ENCODE data around the gene A2M. TPM values are rescaled to one million over a fixed set of nuclear protein-coding genes. Genes with fewer than 3 reads are reported as not detected.
"Not testable (repeated sequence)": the region's sequence is repeated elsewhere in the genome, so short reads cannot be mapped to it uniquely, and the experiment has no call there.

A2M gene
- under 1 TPM in 1 of 2 experiments, not detected in 1; 0.16 TPM for total RNA-seq

DNA sequence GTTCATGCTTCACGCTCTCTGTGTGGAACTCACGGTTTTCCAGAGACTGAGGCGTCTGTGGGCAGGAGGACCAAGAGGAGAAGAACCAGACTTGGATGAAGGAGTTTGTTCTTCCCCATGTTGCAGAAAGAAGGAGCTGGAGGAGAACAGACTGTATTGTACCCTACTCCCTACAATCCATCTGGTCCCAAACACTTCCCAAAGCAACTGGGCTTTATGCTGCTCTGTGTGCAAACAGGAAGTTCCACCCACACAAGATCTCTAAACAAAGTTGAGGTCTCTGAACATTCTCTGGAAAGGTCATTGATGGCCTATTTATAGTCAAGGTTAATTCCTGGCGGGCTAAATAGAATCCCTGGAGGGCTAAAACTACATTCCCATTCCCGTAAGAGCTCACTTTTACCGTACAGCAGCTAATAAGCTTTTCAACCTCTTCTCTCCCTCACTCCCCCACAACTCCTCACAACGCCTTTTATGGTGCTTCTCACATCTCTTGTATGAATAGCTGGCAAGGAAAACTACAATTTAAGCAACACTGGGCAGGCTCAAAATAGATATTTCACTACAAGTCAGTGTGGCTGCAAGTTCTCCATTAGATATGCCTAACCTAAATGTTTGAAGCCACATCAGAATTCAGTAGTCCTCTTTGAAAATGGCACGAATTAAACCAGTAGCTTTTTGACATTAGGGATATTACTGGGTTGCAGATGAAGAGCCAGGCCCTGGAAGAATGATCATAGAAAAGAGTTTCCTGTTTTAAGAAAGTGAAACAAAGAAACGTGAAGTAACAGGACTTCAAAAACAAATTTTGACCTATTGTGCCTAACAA, at the start of gene A2M:
Gene A2M, minus strand, starts transcription at position 189 of the 829 bp plus-strand sequence. Its CDS starts 70 bp downstream, at position 119.
- Mint-ChIP-seq H3K9me3 (ENCODE audit: low read depth) (no peaks in the 10 kb centered on the region), H3K27ac (no peak within 1 kb of the TSS), H3K36me3 (ENCODE audit: low read depth) (no peaks in the 10 kb centered on the region), H3K4me3 (no peak within 1 kb of the TSS), H3K27me3 (no peaks in the 10 kb centered on the region), H3K4me1 (peaks cover 13% of the 10 kb centered on the region)
- ChIA-PET POLR2A (no interaction called here), CTCF (interaction anchor here (0.6 kb wide), 1 partner anchor 675 kb away, joined by 3 read pairs; no protein-coding TSS in a partner anchor)
- DNase-seq (no peak), ATAC-seq (no peak)
- intact Hi-C loops (cut with DNase I, micrococcal nuclease) = no loop called here

- H3K36me3 Mint-ChIP-seq (ENCODE audit: low read depth) = no peaks in the 10 kb centered on the region
- intact Hi-C loops (cut with DNase I, micrococcal nuclease) = no loop called here
- ChIA-PET POLR2A (no interaction called here), CTCF (interaction anchor here (0.7 kb wide), 1 partner anchor 9 kb away, joined by 4 read pairs; no protein-coding TSS in a partner anchor)
- no peak overlapping the region for H3K4me3 Mint-ChIP-seq
- no peak overlapping the region for H3K27ac Mint-ChIP-seq
- H3K27me3 Mint-ChIP-seq = no peaks in the 10 kb centered on the region
- no peaks in the 10 kb centered on the region for H3K4me1 Mint-ChIP-seq
- no peaks in the 10 kb centered on the region for H3K9me3 Mint-ChIP-seq (ENCODE audit: low read depth)
- DNase-seq (no peak), ATAC-seq (no peak)
These were observed 47.7 kb upstream of the A2M start for GRCh38 chr12:9163392-9163791.

- Mint-ChIP-seq H3K4me1 (no peaks in the 10 kb centered on the region), H3K9me3 (ENCODE audit: low read depth) (no peaks in the 10 kb centered on the region)
These were observed 40.4 kb upstream of the A2M start for GRCh38 chr12:9156119-9156518.

DNA sequence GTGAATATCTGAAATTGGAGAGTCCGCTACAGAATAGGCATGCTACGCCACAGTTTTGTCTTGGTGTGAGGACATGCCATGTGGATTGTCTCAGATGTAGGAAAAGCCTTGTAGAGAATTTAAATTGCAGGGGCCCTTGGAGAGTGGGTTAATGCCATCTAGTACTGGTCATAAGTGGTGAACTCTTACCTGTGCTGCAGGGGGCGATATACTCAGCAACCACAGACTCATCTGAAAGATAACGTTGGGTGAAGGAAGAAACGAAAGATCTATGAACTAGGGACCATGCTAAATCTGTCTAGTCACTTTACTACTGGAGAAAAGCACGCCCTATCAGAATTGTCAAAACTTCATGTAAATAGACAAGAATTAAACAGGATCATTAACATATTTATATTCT, 33.7 kb upstream of the A2M start:
- Mint-ChIP-seq H3K27ac (no peak overlapping the region), H3K36me3 (ENCODE audit: low read depth) (peaks cover 7% of the 10 kb centered on the region), H3K9me3 (ENCODE audit: low read depth) (peaks cover 16% of the 10 kb centered on the region), H3K27me3 (no peaks in the 10 kb centered on the region), H3K4me1 (peaks cover 12% of the 10 kb centered on the region), H3K4me3 (no peak overlapping the region)
- ChIA-PET CTCF (interaction anchor here (0.6 kb wide), 1 partner anchor 9 kb away, joined by 3 read pairs; no protein-coding TSS in a partner anchor), POLR2A (no interaction called here)
- intact Hi-C loops (cut with DNase I, micrococcal nuclease) = no loop called here
- no peak for ATAC-seq
- peak; percentile 16 for DNase-seq

More at GRCh38 chr12:9156119-9156518, 40.4 kb upstream of the A2M start:
- intact Hi-C loops (cut with DNase I, micrococcal nuclease) = no loop called here
- ChIA-PET CTCF (interaction anchor here (0.6 to 0.7 kb wide), 2 partner anchors 62 to 1867 kb away, joined by 3 read pairs; no protein-coding TSS in a partner anchor), POLR2A (no interaction called here)
- Mint-ChIP-seq H3K4me3 (no peak overlapping the region), H3K36me3 (ENCODE audit: low read depth) (peaks cover 3% of the 10 kb centered on the region), H3K27ac (no peak overlapping the region), H3K27me3 (no peaks in the 10 kb centered on the region)
- ATAC-seq = no peak
- no peak for DNase-seq

- no peak for ATAC-seq
- no peak for DNase-seq
- ChIA-PET POLR2A (no interaction called here), CTCF (interaction anchor here (0.6 kb wide), 1 partner anchor 10 kb away, joined by 3 read pairs; no protein-coding TSS in a partner anchor)
- Mint-ChIP-seq H3K4me1 (peaks cover 12% of the 10 kb centered on the region), H3K36me3 (ENCODE audit: low read depth) (peaks cover 7% of the 10 kb centered on the region), H3K4me3 (no peak overlapping the region), H3K9me3 (ENCODE audit: low read depth) (peaks cover 17% of the 10 kb centered on the region), H3K27me3 (no peaks in the 10 kb centered on the region), H3K27ac (no peak overlapping the region)
- intact Hi-C loops (cut with DNase I, micrococcal nuclease) = no loop called here
These were observed 33.2 kb upstream of the A2M start for GRCh38 chr12:9148926-9149325.

DNA sequence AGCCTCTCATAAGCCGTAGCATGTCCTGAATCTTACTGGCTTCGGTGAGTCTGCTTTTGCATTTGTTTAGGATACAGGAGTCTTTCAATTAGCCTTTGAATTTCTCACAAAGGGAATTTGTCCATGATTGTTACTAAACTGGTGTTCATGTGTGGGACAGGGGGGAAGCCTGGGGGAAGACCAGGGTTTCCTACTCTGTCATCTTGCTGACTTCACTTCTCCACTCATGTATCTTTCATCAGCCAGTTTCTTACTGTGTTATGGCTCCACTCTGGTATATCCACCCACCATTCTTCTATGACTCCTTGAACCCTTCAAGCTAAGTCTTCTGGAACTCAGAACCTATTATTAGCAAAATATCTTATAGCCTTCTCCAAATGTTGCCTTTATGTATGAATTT, 31.7 kb upstream of the A2M start:
- peaks cover 12% of the 10 kb centered on the region for H3K4me1 Mint-ChIP-seq
- no peak overlapping the region for H3K27ac Mint-ChIP-seq
- H3K36me3 Mint-ChIP-seq (ENCODE audit: low read depth) = peaks cover 10% of the 10 kb centered on the region
- peaks cover 20% of the 10 kb centered on the region for H3K9me3 Mint-ChIP-seq (ENCODE audit: low read depth)
- no peak for DNase-seq
- ChIA-PET CTCF (interaction anchor here (0.6 kb wide), 1 partner anchor 198 kb away, joined by 3 read pairs; no protein-coding TSS in a partner anchor), POLR2A (interaction anchor here (0.6 kb wide), 1 partner anchor 1157 kb away, joined by 6 read pairs; no protein-coding TSS in a partner anchor)
- peaks cover 3% of the 10 kb centered on the region for H3K27me3 Mint-ChIP-seq
- no peak for ATAC-seq
- H3K4me3 Mint-ChIP-seq = no peak overlapping the region
- intact Hi-C loops (cut with DNase I, micrococcal nuclease) = no loop called here

DNA sequence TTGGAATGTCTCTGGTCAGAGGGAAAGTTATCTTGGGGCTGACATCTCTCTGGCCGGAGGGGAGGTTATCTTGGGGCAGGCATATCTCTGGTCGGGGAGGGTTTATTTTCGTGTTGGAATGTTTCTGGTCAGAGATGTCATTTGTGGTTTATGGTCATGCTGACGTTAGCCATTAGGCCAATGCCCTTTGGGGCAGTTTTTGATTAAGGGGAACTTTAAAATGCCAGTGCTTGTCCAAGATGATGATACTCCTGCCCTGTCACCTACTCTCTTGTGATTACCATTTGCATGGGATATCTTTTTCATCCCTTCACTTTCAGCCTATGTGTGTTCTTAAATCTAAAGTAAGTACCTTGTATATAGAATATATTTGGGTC, 29.0 kb upstream of the A2M start:
- intact Hi-C loops (cut with DNase I, micrococcal nuclease) = no loop called here
- H3K27me3 Mint-ChIP-seq = peaks cover 3% of the 10 kb centered on the region
- DNase-seq = no peak

GRCh38 chr12:9143929-9144729, 28.4 kb upstream of the A2M start:
- peaks cover 20% of the 10 kb centered on the region for H3K9me3 Mint-ChIP-seq (ENCODE audit: low read depth)
- intact Hi-C loops (cut with DNase I, micrococcal nuclease) = no loop called here
- no peak overlapping the region for H3K4me3 Mint-ChIP-seq
- H3K27me3 Mint-ChIP-seq = peaks cover 3% of the 10 kb centered on the region
- POLR2A ChIA-PET = no interaction called here
- DNase-seq (no peak), ATAC-seq (no peak)
- CTCF ChIA-PET = no interaction called here
- peaks cover 7% of the 10 kb centered on the region for H3K36me3 Mint-ChIP-seq (ENCODE audit: low read depth)
- no peak overlapping the region for H3K27ac Mint-ChIP-seq
- peaks cover 12% of the 10 kb centered on the region for H3K4me1 Mint-ChIP-seq

More for the DNA sequence above, 29.0 kb upstream of the A2M start:
- no peak for ATAC-seq
- ChIA-PET CTCF (no interaction called here), POLR2A (no interaction called here)
- peaks cover 12% of the 10 kb centered on the region for H3K4me1 Mint-ChIP-seq
- no peak overlapping the region for H3K4me3 Mint-ChIP-seq
- peaks cover 7% of the 10 kb centered on the region for H3K36me3 Mint-ChIP-seq (ENCODE audit: low read depth)
- H3K9me3 Mint-ChIP-seq (ENCODE audit: low read depth) = peaks cover 20% of the 10 kb centered on the region
- H3K27ac Mint-ChIP-seq = no peak overlapping the region

GRCh38 chr12:9143137-9143536, 27.4 kb upstream of the A2M start:
- CTCF ChIA-PET = no interaction called here
- intact Hi-C loops (cut with DNase I, micrococcal nuclease) = no loop called here
- POLR2A ChIA-PET = no interaction called here
- Mint-ChIP-seq H3K27ac (no peak overlapping the region), H3K9me3 (ENCODE audit: low read depth) (peaks cover 20% of the 10 kb centered on the region), H3K4me1 (peaks cover 12% of the 10 kb centered on the region), H3K4me3 (no peak overlapping the region), H3K27me3 (peaks cover 3% of the 10 kb centered on the region), H3K36me3 (ENCODE audit: low read depth) (peaks cover 7% of the 10 kb centered on the region)
- no peak for ATAC-seq
- no peak for DNase-seq

- H3K9me3 Mint-ChIP-seq (ENCODE audit: low read depth); H3K4me3 Mint-ChIP-seq; POLR2A ChIA-PET; H3K27ac Mint-ChIP-seq; H3K27me3 Mint-ChIP-seq; H3K4me1 Mint-ChIP-seq; H3K36me3 Mint-ChIP-seq (ENCODE audit: low read depth); intact Hi-C loops (cut with DNase I, micrococcal nuclease); CTCF ChIA-PET; DNase-seq; ATAC-seq: not testable (repeated sequence)
These were observed 24.0 kb upstream of the A2M start for GRCh38 chr12:9139588-9140290.

- DNase-seq = no peak
- POLR2A ChIA-PET = no interaction called here
- Mint-ChIP-seq H3K36me3 (ENCODE audit: low read depth) (no peaks in the 10 kb centered on the region), H3K9me3 (ENCODE audit: low read depth) (no peaks in the 10 kb centered on the region), H3K27me3 (no peaks in the 10 kb centered on the region), H3K4me1 (no peaks in the 10 kb centered on the region), H3K4me3 (no peak overlapping the region), H3K27ac (no peak overlapping the region)
- no peak for ATAC-seq
- intact Hi-C loops (cut with DNase I, micrococcal nuclease) = no loop called here
- CTCF ChIA-PET = interaction anchor here (0.6 to 1.1 kb wide), 4 partner anchors 102 to 591 kb away, joined by 3 read pairs; no protein-coding TSS in a partner anchor
These were observed 20.2 kb upstream of the A2M start for GRCh38 chr12:9135903-9136310.

Data from activated CD4-positive, alpha-beta T cell treated with anti-CD3 and anti-CD28 coated beads for 36 hours (primary cell).